ENCODE results near the gene APMAP. TPM values are rescaled to one million over a fixed set of nuclear protein-coding genes. Genes with fewer than 3 reads are reported as not detected.

Gene APMAP
- total and polyA plus RNA-seq, 2 of the 13 experiments (the other 11 are each of a cell fraction or from before 2014, with no cell fraction given) = 168 to 214 TPM

DNA sequence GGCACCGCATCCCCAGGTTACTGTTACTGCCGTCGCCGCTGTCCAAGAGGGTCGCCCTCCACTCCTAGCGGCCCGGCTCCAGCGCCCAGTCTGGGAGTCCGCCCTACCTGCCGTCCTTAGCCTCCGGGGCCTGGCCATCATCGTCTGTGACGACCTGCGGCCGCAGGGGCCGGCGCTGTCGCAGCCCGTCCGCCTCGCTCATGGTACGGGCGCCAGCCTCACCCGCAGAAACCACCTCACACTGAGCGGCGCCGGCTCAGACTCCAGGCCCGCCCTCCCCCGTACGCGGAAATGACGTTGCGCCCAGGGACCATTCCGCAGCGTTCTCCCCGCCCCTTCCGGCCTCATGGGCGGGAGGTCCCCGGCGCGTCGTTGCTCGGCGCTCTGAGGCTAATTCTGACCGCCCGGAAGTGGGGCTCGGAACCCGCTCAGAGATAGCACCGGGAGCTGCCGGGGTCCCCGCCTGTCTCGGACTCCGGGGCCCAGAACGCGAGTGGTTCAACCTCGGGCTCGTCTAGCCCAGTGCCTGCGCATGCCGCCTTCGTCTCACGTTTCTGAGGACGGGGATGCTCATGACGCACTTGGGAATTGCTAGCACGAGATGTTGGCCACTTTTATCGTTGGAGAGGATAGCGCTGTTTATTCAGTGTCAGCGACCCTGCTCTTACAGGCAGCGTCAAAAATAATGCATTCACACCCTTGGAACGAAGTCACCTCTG lies at the start of gene APMAP (continued):
- TF ChIP-seq ZNF362 (CRISPR knock-in tag; IDR thresholded peaks at IDR 0.05; ENCODE audit: borderline replicate concordance) (peak; percentile 47; the same call in 1 of the 2 replicates), ZNF747 (CRISPR knock-in tag; IDR thresholded peaks at IDR 0.05; ENCODE audit: borderline replicate concordance) (peak; percentile 95), ZNF616 (CRISPR knock-in tag; IDR thresholded peaks at IDR 0.05; ENCODE audit: low read depth) (peak; percentile 80; the same call in 1 of the 2 replicates), SMAD3 (CRISPR knock-in tag; IDR thresholded peaks at IDR 0.05) (peak; percentile 91), DMAP1 (CRISPR knock-in tag; IDR thresholded peaks at IDR 0.05) (peak; percentile 94), NPAS2 (CRISPR knock-in tag; IDR thresholded peaks at IDR 0.05; ENCODE audit: borderline replicate concordance) (no peak), ADNP (CRISPR knock-in tag; IDR thresholded peaks at IDR 0.05) (no peak), PPARG (CRISPR knock-in tag; conservative IDR thresholded peaks at IDR 0.05) (peak; percentile 65; the same call in 1 of the 2 replicates), PHF5A (CRISPR knock-in tag; IDR thresholded peaks at IDR 0.05; ENCODE audit: low read depth, unreplicated experiment) (peak; percentile 59), RXRB (CRISPR knock-in tag; IDR thresholded peaks at IDR 0.05; ENCODE audit: borderline replicate concordance) (peak; percentile 80; the same call in 1 of the 2 replicates), ZNF136 (CRISPR knock-in tag; IDR thresholded peaks at IDR 0.05; ENCODE audit: low read depth) (peak; percentile 94; the same call in 1 of the 2 replicates), SMARCE1 (IDR thresholded peaks at IDR 0.05; ENCODE audit: borderline replicate concordance) (no peak), BHLHE40 (IDR thresholded peaks at IDR 0.05; ENCODE audit: low read length) (peak; percentile 70)
- TF ChIP-seq, protein P1, sequence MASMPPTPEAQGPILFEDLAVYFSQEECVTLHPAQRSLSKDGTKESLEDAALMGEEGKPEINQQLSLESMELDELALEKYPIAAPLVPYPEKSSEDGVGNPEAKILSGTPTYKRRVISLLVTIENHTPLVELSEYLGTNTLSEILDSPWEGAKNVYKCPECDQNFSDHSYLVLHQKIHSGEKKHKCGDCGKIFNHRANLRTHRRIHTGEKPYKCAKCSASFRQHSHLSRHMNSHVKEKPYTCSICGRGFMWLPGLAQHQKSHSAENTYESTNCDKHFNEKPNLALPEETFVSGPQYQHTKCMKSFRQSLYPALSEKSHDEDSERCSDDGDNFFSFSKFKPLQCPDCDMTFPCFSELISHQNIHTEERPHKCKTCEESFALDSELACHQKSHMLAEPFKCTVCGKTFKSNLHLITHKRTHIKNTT (CRISPR knock-in tag; IDR thresholded peaks at IDR 0.05) = 0 out of 2 replicates have a peak, but pooled peaks have one; percentile 88

Data from HepG2 (cell line).